HG02840 (cell line): ENCODE measurements around the gene KCTD21.

Experiments used
- ATAC-seq: cut with Tn5 transposase; IDR thresholded peaks from one replicate; pipeline ENCODE4 v1.9.1; 2021; ENCODE audit warnings: mild to moderate bottlenecking, moderate library complexity, moderate number of reproducible peaks; ENCODE audit not compliant: unreplicated experiment, low FRiP score

The KCTD21 gene

GRCh38 chr11:78219493-78220217 is 31.2 kb upstream of the KCTD21 start:
- no peak for ATAC-seq

- no peak for ATAC-seq
These were observed 30.5 kb upstream of the KCTD21 start for GRCh38 chr11:78218707-78219492.

- ATAC-seq: no peak
These were observed 29.5 kb upstream of the KCTD21 start for GRCh38 chr11:78217650-78218541.

GRCh38 chr11:78216571-78217287 is 28.3 kb upstream of the KCTD21 start:
- ATAC-seq: no peak

DNA sequence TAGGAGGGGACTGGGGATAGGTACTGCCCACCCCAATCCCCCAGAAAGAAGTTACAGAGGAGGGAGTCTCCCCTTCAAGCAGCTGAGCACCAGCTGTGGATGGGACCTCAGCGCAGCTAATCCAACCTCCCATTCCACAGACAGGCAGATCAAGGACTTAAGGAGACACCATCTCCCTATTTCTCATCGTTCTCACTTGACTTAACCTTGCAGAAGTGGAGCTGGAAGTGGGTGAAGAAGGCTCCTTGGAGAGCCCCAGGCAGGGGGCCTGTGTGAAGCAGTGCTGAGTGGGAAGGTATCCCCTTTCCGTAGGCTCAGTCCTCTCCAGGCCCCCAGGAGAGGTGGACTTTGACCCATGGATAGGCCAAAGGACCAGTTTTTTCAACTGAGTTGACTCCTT is 27.6 kb upstream of the KCTD21 start:
- ATAC-seq: no peak

- no peak for ATAC-seq
These were observed 26.1 kb upstream of the KCTD21 start for GRCh38 chr11:78214331-78215194.

DNA sequence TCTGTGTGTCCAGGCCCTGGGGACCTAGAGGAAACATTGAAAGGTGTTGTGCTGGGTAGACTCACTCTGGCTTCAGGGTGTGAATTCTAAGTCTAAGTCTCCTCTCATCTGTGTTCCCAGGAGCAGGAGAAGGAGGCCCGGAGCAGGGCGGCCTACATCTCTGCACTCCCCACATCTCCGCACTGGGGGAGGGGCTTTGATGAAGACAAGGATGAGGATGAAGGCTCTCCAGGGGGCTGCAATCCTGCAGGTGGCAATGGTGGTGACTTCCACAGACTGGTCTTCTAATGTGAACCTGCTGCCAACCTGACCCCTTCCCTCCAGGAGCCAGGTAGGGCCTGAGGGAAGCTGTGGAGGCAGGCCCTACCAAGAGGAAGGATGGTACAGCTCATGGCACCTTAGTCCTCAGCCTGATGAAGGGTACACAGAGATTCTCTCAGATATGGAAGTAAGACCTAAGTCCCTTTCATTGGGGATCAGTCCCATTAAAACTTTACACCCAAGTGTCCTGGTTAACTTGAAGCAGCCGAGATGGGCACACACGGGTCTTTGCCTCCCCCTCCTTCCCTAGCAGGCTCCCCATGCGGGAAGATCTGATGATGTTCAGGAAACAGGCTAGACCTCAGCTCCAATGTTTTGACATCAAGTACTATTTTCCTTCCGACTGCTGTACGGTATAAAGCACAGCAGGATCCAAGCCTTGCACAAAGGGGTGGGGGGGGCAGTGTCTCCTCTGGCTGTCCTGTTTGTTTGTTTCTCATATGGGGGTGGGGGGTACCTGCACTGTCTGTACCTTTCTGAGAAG is 25.3 kb upstream of the KCTD21 start:
- ATAC-seq: no peak

DNA sequence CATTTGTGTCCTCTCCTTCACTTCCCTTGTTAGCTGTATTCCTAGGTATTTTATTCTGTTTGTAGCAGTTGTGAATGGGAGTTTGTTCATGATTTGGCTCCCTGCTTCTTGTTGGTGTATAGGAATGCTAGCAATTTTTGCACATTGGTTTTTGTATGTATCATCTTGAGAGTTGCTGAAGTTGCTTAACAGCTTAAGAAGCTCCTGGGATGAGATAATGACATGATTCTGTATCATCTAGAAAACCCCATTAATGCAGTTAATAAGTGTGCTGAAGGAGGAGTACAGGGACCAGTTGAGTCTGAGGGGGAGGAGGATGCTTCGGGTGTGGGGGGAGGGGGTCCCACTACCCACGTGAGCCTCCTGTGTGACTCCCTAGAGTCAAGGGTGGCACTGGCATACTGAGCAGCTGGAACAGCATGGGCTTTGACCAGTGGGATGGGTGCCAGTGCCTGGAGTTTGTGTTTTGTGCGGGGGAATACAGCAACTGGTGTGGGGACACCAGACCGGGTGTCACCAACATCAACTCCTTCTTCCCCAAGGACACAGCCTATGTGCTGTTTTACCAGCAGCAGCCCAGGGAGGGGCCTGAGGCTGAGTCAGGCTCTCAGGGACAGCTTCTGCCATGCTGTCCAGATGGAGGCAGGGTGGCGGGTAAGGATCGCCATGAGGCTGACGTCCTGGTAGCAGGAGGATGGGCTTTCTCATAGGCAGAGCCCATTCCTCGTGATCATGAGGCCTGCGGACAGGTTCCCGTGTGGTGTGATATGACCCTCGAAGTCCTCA is 24.4 kb upstream of the KCTD21 start:
- ATAC-seq: no peak

- no peak for ATAC-seq
These were observed 23.1 kb upstream of the KCTD21 start for GRCh38 chr11:78211565-78211964.

- no peak for ATAC-seq
These were observed 21.7 kb upstream of the KCTD21 start for GRCh38 chr11:78210000-78210608.

DNA sequence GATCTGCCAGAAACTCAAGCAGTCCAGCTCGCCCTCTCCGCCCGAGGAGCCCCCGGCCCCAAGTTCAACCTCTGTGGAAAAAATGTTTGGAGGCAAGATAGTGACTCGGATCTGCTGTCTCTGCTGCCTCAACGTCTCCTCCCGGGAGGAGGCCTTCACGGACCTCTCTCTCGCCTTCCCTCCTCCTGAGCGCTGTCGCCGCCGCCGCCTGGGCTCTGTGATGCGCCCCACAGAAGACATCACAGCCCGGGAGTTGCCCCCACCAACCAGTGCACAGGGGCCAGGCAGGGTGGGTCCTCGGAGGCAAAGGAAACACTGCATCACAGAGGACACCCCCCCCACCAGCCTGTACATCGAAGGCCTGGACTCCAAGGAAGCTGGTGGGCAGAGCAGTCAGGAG is 21.1 kb upstream of the KCTD21 start:
- no peak for ATAC-seq

- no peak for ATAC-seq
These were observed 20.1 kb upstream of the KCTD21 start for GRCh38 chr11:78208257-78209165.

- ATAC-seq: no peak
These were observed 19.3 kb upstream of the KCTD21 start for GRCh38 chr11:78207532-78208256.

GRCh38 chr11:78205691-78206090 is 17.3 kb upstream of the KCTD21 start:
- no peak for ATAC-seq

- ATAC-seq: no peak
These were observed 16.8 kb upstream of the KCTD21 start for GRCh38 chr11:78205256-78205655.

GRCh38 chr11:78203184-78203583 is 14.8 kb upstream of the KCTD21 start:
- no peak for ATAC-seq
